ENCODE results near the gene PCTP.

- TF ChIP-seq, protein P1, sequence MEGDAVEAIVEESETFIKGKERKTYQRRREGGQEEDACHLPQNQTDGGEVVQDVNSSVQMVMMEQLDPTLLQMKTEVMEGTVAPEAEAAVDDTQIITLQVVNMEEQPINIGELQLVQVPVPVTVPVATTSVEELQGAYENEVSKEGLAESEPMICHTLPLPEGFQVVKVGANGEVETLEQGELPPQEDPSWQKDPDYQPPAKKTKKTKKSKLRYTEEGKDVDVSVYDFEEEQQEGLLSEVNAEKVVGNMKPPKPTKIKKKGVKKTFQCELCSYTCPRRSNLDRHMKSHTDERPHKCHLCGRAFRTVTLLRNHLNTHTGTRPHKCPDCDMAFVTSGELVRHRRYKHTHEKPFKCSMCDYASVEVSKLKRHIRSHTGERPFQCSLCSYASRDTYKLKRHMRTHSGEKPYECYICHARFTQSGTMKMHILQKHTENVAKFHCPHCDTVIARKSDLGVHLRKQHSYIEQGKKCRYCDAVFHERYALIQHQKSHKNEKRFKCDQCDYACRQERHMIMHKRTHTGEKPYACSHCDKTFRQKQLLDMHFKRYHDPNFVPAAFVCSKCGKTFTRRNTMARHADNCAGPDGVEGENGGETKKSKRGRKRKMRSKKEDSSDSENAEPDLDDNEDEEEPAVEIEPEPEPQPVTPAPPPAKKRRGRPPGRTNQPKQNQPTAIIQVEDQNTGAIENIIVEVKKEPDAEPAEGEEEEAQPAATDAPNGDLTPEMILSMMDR (IDR thresholded peaks at IDR 0.05; ENCODE audit: low read length): no peak
- no peak for TF ChIP-seq EZH2 (IDR thresholded peaks at IDR 0.05; ENCODE audit: borderline replicate concordance, low read length)
Observed at GRCh38 chr17:55745258-55745657, 5.6 kb upstream of the PCTP start.

All from OCI-LY1 (cell line).